ENCODE measurements around the gene SNTG2.

The SNTG2 gene

DNA sequence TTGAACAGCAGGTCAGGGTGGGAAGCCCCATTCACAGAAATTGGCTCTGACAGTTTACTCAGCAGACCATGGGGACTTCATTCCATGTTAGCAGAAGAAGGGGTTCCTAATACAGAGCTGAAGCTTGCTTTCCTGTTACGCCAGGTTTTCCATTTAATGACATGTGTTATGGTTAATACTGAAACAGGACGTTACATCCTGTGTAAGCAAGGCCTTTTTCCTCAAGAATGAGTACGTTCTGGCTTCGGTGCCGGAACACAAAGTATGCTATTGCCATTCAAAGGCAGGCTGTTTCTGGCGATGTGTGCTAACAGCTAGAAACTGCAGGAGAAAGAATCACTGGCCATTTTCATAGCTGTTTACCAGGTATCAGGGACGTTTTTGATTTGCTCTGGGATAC, 190.4 kb downstream of the SNTG2 start:
- in situ Hi-C loops (cut with HindIII; ENCODE audit: low pct_unique_long_range_greater_than_20kb, low sequenced_read_pairs), result no loop called here
- DNase-seq (ENCODE audit: low read depth in 1 of 2, low spot score in 1 of 2), result no peak
- TF ChIP-seq JUND (IDR thresholded peaks at IDR 0.05; ENCODE audit: low read depth), result no peak

DNA sequence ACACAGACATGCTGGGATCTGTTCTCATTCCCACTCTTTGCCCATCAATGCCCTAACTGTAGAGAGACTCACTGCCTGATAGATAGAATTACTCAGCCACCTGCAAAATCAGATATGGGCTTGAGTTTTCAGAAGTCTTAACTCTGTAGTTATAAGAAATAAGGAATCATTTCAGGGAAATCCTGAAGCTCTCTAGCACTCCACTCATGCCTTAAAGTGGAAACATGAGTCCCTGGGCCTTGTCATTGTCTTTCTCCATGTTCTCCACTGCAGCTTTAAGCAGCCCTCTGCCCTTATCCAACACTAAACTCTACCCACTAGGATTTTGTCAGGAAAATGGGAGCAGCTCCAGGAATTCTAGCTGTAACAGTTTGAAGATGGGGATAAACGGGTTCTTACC, 192.5 kb downstream of the SNTG2 start:
- in situ Hi-C loops (cut with HindIII; ENCODE audit: low pct_unique_long_range_greater_than_20kb, low sequenced_read_pairs), result no loop called here
- no peak for TF ChIP-seq JUND (IDR thresholded peaks at IDR 0.05; ENCODE audit: low read depth)
- no peak for DNase-seq (ENCODE audit: low read depth in 1 of 2, low spot score in 1 of 2)

DNA sequence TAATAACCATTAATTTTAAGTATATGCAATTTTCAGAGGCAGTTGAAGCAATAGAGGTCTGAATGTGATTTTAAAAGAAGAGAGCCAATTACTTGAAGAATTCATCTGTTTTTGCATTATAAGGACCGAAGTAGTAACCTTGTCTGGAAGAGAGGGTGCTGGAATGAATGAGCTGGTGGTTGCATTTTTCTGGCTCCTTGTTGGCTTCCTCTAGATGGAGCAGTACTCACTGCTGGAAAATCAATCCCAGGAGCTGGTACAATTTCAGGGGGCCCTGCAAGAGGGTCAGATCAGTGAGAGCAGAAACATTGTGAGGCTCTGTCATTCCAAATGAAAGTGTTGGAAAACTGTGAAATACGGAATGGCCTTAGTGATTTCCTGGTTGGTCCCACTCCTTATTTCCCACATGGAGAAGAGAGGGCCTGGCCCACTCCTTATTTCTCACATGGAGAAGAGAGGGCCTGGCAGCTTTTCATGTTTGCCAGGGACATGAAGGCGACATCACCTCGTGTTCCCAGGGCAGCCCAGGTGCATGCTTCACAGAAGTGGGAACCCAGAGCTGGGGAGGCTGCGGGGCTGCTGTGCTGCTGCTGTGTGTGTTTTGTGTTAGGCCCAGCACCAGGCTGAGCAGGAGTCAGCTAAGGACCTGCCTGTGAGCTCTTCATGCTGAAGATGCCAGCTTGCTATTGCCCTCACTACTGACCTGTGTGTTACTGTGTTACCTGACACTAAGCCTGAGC, 197.4 kb downstream of the SNTG2 start:
- in situ Hi-C loops (cut with HindIII; ENCODE audit: low pct_unique_long_range_greater_than_20kb, low sequenced_read_pairs), result no loop called here
- no peak for DNase-seq (ENCODE audit: low read depth in 1 of 2, low spot score in 1 of 2)
- no peak for TF ChIP-seq JUND (IDR thresholded peaks at IDR 0.05; ENCODE audit: low read depth)

DNA sequence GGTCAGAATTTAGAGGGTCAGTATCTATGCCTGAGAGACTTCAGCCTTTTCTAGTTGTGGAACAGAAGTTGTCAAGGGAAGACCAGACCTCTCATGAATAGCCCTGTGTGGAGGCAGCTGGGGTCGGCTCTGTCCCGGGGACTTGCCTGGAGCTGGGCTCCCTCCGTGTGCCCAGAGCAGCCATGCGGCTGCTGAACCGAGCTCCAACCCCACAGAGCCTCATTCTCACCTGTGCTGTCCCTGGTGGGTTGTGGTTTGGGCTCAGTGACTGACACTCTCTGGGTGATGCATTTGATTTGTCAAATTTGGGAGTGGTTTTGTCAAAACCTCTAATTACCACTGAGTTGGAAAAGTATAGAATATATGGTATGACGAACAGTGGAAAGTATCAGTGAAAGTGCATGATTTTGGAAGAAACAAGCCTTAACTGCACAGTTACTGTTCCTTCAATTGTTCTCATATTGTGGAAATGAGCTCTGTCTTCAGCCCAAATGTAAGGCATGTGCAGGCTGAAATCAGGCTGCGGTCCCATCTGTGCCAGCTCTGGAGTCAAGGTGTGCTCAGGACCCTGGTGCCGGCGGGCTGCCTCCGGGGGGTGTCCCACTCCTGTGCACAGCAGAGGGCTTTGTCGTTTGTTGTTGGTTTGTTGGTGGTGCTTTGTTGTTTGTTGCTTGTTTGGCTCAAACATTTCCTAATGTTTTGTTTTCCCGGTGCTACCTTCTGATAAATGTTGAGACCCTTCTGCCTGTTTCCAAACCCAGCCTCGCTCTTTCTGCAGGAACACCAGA, 200.3 kb downstream of the SNTG2 start:
- in situ Hi-C loops (cut with HindIII; ENCODE audit: low pct_unique_long_range_greater_than_20kb, low sequenced_read_pairs), result no loop called here
- DNase-seq (ENCODE audit: low read depth in 1 of 2, low spot score in 1 of 2), result no peak
- TF ChIP-seq JUND (IDR thresholded peaks at IDR 0.05; ENCODE audit: low read depth), result no peak

DNA sequence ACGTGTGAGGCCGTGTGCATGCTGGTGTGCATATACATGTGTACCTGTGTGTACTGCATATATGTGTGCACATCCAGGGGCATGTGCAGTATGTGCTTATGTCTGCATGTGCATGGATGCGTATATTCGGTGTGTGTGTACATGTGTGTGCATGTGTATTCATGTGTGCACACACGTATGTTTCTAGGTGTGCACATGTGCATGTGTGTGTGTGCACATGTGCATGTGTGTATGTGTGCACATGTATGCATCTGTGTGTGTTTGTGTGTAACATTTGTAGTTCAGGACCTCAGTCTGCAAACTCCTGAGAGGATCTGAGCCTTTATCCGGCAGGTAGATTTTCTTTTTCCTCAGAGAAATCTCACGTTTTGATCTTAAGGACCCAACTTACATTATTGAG, 201.7 kb downstream of the SNTG2 start:
- in situ Hi-C loops (cut with HindIII; ENCODE audit: low pct_unique_long_range_greater_than_20kb, low sequenced_read_pairs), result no loop called here
- no peak for DNase-seq (ENCODE audit: low read depth in 1 of 2, low spot score in 1 of 2)
- no peak for TF ChIP-seq JUND (IDR thresholded peaks at IDR 0.05; ENCODE audit: low read depth)

DNA sequence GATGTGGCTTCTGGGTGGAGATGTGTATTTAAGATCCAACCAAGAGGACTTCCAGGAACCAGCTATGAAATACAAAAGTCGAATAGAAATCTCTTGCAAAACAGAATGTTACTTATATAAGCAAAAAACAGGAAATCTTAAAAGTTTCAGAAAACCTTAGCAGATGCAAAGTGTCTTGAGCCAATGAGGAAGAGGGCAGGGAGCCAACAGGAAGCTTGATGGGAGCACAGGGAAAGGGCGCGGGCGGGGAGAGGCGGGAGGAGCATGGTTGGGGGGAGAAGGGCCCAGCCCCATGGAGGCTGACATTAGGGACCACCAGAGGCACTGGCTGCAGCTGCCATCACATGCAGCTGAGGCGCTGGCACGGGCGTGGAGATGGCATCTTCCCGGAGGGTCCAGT, 203.3 kb downstream of the SNTG2 start:
- in situ Hi-C loops (cut with HindIII; ENCODE audit: low pct_unique_long_range_greater_than_20kb, low sequenced_read_pairs), result no loop called here
- no peak for TF ChIP-seq JUND (IDR thresholded peaks at IDR 0.05; ENCODE audit: low read depth)
- no peak for DNase-seq (ENCODE audit: low read depth in 1 of 2, low spot score in 1 of 2)

DNA sequence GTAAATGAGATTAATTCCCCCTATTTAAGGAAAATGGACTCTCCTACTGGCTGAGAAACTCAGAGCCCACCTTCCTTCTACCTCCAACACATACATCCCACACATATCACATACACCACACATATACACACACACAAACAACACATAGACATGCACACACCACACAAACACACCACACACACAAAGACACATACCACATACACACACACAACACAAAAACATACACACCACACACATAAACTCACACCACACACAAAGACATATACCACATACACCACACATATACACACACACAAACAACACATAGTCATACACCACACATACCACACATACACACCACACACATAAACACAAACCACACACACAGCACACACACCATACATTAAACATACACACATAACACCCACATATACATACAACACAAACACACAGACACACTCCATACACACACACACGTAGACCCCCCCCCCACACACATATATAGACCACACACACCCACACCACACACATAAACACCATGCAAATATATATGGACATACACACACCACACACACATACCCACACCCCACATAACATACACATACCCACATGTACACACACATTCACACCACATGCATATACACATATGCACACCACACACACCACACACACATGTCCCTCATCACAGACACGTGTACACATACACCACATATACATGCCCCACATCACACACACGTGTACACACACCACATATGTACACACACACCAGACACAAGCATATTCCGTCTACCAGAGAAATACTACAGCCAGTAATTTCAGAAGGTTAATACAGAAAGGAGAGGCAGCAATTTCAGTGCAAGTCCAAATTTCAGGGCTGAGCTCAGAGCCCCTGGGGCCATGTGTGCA, 204.3 kb downstream of the SNTG2 start:
- in situ Hi-C loops (cut with HindIII; ENCODE audit: low pct_unique_long_range_greater_than_20kb, low sequenced_read_pairs), result no loop called here
- no peak for TF ChIP-seq JUND (IDR thresholded peaks at IDR 0.05; ENCODE audit: low read depth)
- DNase-seq (ENCODE audit: low read depth in 1 of 2, low spot score in 1 of 2), result no peak

DNA sequence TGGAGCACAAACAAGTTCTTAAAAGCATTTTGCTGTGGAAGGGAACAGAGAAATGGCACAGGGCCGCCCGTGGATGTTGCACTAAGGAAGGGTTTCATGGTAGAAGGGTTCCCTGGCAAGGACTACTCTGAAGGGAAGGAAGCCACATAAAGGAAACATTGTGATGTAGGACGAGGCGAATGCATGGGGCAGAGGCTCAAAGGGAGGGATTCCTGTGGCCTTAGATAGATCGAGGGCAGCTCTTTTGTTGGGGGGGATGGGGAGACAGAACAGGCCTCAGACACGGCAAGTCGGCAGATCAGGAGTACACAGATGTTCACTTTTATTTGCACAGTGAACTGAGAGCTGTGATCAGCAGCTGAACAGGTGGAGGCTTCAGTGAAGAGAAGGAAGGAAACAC, 205.4 kb downstream of the SNTG2 start:
- in situ Hi-C loops (cut with HindIII; ENCODE audit: low pct_unique_long_range_greater_than_20kb, low sequenced_read_pairs), result no loop called here
- no peak for TF ChIP-seq JUND (IDR thresholded peaks at IDR 0.05; ENCODE audit: low read depth)
- no peak for DNase-seq (ENCODE audit: low read depth in 1 of 2, low spot score in 1 of 2)

DNA sequence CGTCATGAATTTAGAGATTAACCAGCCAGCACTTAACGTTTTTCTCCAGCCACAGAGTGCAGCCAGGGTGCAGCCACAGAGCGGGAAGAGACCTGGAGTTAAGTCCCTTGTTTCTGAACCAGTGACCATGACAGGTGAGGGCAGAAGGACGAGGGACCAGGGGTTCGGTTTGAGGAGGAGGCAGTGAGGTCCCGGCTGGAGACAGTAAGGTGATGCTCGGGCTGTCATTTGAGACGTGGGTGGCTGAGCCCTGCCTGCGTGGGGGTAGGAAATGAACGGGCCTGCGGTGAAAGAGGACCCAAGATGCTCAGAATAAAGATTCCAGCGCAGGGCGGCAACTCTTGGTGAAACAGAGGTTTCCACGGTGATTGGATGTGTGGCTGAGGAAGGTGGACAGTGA, 205.9 kb downstream of the SNTG2 start:
- in situ Hi-C loops (cut with HindIII; ENCODE audit: low pct_unique_long_range_greater_than_20kb, low sequenced_read_pairs), result no loop called here
- no peak for TF ChIP-seq JUND (IDR thresholded peaks at IDR 0.05; ENCODE audit: low read depth)
- DNase-seq (ENCODE audit: low read depth in 1 of 2, low spot score in 1 of 2), result no peak

DNA sequence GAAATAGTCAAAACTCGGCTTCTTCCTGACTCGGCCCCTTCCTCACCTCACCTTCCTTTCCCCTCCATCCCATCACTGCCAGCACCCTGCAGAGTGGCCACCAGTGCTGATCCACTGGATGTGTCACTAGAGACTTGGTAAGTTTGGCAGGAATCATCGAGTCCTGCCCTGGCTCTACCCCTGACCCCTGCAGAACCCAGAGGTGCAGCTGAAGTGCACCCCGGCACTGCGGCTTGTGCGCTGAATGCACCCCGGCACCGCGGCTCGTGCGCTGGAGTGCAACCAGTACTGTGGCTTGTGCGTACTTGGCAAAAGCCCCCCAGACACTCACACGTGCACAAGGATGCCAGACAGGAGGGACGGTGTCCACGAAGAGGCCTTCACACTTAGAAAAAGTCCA, 206.5 kb downstream of the SNTG2 start:
- no peak for DNase-seq (ENCODE audit: low read depth in 1 of 2, low spot score in 1 of 2)
- in situ Hi-C loops (cut with HindIII; ENCODE audit: low pct_unique_long_range_greater_than_20kb, low sequenced_read_pairs), result no loop called here
- no peak for TF ChIP-seq JUND (IDR thresholded peaks at IDR 0.05; ENCODE audit: low read depth)

DNA sequence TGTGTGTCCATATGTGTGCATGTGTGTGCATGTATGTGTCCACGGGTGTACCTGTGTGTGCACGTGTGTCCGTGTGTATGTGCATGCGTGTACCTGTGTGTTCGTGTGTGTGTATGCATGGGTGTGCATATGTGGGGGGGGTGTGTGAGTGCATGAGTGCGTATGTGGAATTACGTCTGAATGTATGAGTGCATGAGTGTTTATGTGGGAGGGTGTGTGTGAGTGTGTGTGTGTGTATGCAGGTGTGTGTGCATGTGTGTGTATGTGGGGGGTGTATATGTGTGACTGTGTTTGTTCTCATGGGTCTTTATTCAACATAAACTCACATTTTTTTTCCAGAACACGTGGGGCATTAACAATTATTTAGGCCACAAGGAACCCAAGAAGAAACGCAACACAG, 208.4 kb downstream of the SNTG2 start:
- no peak for TF ChIP-seq JUND (IDR thresholded peaks at IDR 0.05; ENCODE audit: low read depth)
- in situ Hi-C loops (cut with HindIII; ENCODE audit: low pct_unique_long_range_greater_than_20kb, low sequenced_read_pairs), result no loop called here

DNA sequence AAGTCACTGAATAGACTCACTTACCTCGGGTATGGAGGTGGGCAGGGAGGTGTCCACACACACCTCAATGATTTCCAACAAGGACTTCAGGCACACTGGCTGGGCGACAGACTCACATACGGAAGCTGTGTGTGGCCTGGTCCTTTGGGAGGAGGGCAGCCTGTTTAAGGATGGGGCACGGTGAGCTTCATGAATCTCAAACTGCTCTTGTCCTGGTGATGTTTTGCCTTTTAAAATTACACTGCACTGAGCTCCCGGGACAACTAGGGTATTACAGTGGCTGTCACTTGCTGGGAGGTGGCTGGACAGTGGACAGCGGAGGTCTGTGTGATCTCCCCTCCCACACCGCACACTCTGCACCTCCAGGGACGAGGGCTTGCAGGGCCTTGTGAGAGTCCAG, 211.6 kb downstream of the SNTG2 start:
- no peak for DNase-seq (ENCODE audit: low read depth in 1 of 2, low spot score in 1 of 2)
- in situ Hi-C loops (cut with HindIII; ENCODE audit: low pct_unique_long_range_greater_than_20kb, low sequenced_read_pairs), result no loop called here
- no peak for TF ChIP-seq JUND (IDR thresholded peaks at IDR 0.05; ENCODE audit: low read depth)

More for the DNA sequence above, 208.4 kb downstream of the SNTG2 start:
- DNase-seq (ENCODE audit: low read depth in 1 of 2, low spot score in 1 of 2), result no peak

All from T47D (cell line).